Measurements from ENCODE around the gene LPAR4.

LPAR4 gene

DNA sequence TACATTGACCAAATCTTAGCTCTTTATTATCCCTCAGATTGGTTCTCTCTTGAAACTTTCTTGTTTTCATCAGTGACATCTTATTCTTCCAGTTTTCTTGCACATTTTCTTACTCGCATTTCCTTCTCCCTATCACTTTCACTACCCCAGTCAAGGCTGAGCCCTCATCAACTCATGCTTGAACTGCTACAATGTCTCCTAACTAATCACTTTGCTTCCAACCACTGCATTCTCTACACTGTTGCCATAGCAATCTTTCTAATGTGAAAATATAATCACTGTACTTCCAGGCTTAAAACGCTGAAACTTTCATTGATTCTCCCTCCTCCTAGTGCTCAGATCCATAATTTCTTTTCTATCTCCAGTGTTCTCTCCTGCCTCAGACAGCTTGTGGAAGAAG, 22.2 kb upstream of the LPAR4 start:
- no peak overlapping the region for H3K4me3 Mint-ChIP-seq
- H3K27me3 Mint-ChIP-seq (ENCODE audit: low read depth) = no peaks in the 10 kb centered on the region
- no peaks in the 10 kb centered on the region for H3K36me3 Mint-ChIP-seq (ENCODE audit: low read depth)
- TF ChIP-seq, protein P1, sequence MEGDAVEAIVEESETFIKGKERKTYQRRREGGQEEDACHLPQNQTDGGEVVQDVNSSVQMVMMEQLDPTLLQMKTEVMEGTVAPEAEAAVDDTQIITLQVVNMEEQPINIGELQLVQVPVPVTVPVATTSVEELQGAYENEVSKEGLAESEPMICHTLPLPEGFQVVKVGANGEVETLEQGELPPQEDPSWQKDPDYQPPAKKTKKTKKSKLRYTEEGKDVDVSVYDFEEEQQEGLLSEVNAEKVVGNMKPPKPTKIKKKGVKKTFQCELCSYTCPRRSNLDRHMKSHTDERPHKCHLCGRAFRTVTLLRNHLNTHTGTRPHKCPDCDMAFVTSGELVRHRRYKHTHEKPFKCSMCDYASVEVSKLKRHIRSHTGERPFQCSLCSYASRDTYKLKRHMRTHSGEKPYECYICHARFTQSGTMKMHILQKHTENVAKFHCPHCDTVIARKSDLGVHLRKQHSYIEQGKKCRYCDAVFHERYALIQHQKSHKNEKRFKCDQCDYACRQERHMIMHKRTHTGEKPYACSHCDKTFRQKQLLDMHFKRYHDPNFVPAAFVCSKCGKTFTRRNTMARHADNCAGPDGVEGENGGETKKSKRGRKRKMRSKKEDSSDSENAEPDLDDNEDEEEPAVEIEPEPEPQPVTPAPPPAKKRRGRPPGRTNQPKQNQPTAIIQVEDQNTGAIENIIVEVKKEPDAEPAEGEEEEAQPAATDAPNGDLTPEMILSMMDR (IDR thresholded peaks at IDR 0.05; ENCODE audit: unreplicated experiment in 3 of 3) = no peak
- H3K27ac Mint-ChIP-seq = no peak overlapping the region
- no peaks in the 10 kb centered on the region for H3K4me1 Mint-ChIP-seq
- H3K9me3 Mint-ChIP-seq = peaks cover 13% of the 10 kb centered on the region

DNA sequence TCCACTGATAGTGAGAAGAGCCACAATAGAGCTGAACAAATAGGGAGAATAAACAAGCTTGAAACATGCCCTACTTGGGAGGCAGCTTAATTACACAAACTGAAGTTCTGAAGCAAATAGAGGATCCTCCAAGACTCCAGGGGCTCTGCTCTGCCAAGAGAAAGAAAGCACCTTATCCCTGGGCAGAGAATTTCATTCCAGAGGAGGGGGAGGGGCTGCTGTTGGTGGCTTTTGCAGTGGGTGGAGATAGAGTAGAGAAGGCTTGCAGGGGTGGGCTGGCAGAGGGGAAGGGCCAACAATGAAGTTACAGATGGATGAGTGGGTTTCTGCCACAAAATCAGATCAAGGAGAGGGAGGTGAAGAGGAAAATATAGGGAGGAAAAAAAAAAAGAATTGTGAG, 1.0 kb upstream of the LPAR4 start:
- TF ChIP-seq, protein P1 (IDR thresholded peaks at IDR 0.05; ENCODE audit: unreplicated experiment in 3 of 3) = no peak
- H3K4me3 Mint-ChIP-seq = peak overlapping the region; percentile 40 to 63 (median 56)

DNA sequence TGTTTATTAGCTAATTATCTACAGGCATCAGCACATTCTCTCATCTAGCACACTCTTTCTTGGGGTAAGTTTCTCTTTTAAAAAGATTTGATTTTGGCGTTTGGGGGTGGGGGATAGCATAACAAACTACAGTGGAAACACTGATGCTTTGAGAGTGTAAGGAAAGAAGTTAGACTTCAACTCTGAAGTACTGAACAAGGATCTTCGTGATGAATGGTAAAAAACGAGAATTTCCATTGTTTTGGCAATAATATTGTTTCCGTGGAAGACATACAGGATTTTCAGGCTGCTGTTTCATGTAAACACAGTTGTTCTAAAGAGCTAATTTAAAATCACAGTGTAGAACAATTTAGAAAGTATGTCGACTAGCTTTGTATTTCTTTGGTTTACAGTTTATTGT, 451 bp downstream of the LPAR4 start:
- TF ChIP-seq, protein P1 (IDR thresholded peaks at IDR 0.05; ENCODE audit: unreplicated experiment in 3 of 3) = no peak

More for the DNA sequence above, 1.0 kb upstream of the LPAR4 start:
- Mint-ChIP-seq H3K36me3 (ENCODE audit: low read depth) (no peaks in the 10 kb centered on the region), H3K27me3 (ENCODE audit: low read depth) (no peaks in the 10 kb centered on the region), H3K9me3 (no peaks in the 10 kb centered on the region), H3K27ac (peak overlapping the region; percentile 91 to 97 (median 94)), H3K4me1 (peaks cover 25% of the 10 kb centered on the region)

DNA sequence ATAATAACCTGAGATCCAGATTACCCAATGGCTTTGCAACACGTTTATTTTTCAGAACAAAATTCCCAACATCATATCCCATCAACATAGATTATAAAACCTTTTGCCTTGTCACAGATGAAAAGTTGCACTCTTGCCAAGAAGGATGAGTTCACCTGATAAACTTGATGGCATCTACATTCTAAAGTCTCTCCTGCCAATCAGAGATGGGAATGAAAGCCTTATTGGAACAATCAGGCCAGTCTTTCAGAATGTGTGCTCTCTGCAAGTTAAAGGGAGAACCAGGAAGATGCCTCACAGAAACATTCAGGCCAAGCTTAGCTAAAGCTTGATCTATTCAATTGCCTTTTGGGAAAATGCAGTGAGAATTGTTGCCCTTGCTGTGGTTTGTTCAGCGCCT, 1.3 kb downstream of the LPAR4 start:
- Mint-ChIP-seq H3K27ac (peak overlapping the region; percentile 27 to 61 (median 40)), H3K27me3 (ENCODE audit: low read depth) (no peaks in the 10 kb centered on the region), H3K36me3 (ENCODE audit: low read depth) (no peaks in the 10 kb centered on the region), H3K9me3 (no peaks in the 10 kb centered on the region), H3K4me3 (peak overlapping the region; percentile 87 to 94 (median 92)), H3K4me1 (peaks cover 29% of the 10 kb centered on the region)
- TF ChIP-seq, protein P1 (IDR thresholded peaks at IDR 0.05; ENCODE audit: unreplicated experiment in 3 of 3) = no peak

More for the DNA sequence above, 451 bp downstream of the LPAR4 start:
- no peaks in the 10 kb centered on the region for H3K27me3 Mint-ChIP-seq (ENCODE audit: low read depth)
- peak overlapping the region; percentile 91 to 97 (median 94) for H3K27ac Mint-ChIP-seq
- peak overlapping the region; percentile 87 to 94 (median 92) for H3K4me3 Mint-ChIP-seq
- no peaks in the 10 kb centered on the region for H3K9me3 Mint-ChIP-seq
- H3K4me1 Mint-ChIP-seq = peaks cover 29% of the 10 kb centered on the region
- no peaks in the 10 kb centered on the region for H3K36me3 Mint-ChIP-seq (ENCODE audit: low read depth)

DNA sequence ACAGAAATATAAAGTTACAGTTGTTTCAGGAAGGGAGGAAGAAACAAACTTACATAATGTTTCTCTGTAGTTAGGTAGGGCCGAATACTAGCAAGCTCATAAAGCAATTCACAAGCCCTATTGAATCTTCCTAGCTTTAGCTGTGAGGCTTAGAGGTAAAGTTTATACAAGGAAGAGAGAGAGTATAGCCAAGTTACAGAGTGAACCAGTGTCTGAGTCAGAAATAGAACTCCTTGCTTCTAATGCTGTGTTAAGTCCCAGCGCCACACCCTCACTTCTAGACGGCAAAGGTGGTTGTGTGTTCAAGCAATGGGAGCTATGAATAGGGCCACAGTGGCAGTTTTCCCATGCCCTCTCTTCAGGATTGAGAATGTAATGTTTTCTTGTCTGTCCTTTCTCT, 6.1 kb downstream of the LPAR4 start:
- Mint-ChIP-seq H3K4me1 (peaks cover 15% of the 10 kb centered on the region), H3K4me3 (no peak overlapping the region), H3K36me3 (ENCODE audit: low read depth) (peaks cover 10% of the 10 kb centered on the region), H3K9me3 (no peaks in the 10 kb centered on the region), H3K27me3 (ENCODE audit: low read depth) (no peaks in the 10 kb centered on the region), H3K27ac (no peak overlapping the region)
- TF ChIP-seq, protein P1 (IDR thresholded peaks at IDR 0.05; ENCODE audit: unreplicated experiment in 3 of 3) = no peak

DNA sequence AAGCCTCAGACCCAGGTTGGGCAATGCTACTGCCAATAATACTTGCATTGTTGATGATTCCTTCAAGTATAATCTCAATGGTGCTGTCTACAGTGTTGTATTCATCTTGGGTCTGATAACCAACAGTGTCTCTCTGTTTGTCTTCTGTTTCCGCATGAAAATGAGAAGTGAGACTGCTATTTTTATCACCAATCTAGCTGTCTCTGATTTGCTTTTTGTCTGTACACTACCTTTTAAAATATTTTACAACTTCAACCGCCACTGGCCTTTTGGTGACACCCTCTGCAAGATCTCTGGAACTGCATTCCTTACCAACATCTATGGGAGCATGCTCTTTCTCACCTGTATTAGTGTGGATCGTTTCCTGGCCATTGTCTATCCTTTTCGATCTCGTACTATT, 7.4 kb downstream of the LPAR4 start:
- Mint-ChIP-seq H3K36me3 (ENCODE audit: low read depth) (peaks cover 16% of the 10 kb centered on the region), H3K4me1 (peaks cover 5% of the 10 kb centered on the region), H3K4me3 (no peak overlapping the region), H3K27me3 (ENCODE audit: low read depth) (no peaks in the 10 kb centered on the region), H3K9me3 (no peaks in the 10 kb centered on the region), H3K27ac (no peak overlapping the region)
- TF ChIP-seq, protein P1 (IDR thresholded peaks at IDR 0.05; ENCODE audit: unreplicated experiment in 3 of 3) = no peak

Data from nephron (organoid).